HepG2 (cell line): Measurements from ENCODE around the gene ELF1. TPM values are rescaled to one million over a fixed set of nuclear protein-coding genes. Genes with fewer than 3 reads are reported as not detected.

Experiments used
- DZIP1 ChIP-seq: sonication (generic); formaldehyde crosslinking; IDR thresholded peaks from 2 replicates; pipeline ENCODE4 v1.5.0; 2020; ENCODE audit warnings: mild to moderate bottlenecking, missing genetic modification reagents
- GATA4 ChIP-seq: sonication (generic); IDR thresholded peaks from 2 replicates; pipeline ENCODE4 v1.6.1; 2016; ENCODE audit warnings: antibody characterized with exemption, low read depth, borderline replicate concordance
- HIVEP1 ChIP-seq: sonication (generic); formaldehyde crosslinking; IDR thresholded peaks from 2 replicates; pipeline ENCODE4 v1.4.0; 2020; ENCODE audit warnings: mild to moderate bottlenecking, missing genetic modification reagents
- HOXD1 ChIP-seq: sonication (generic); formaldehyde crosslinking; IDR thresholded peaks from 2 replicates; pipeline ENCODE4 v1.5.0; 2020; ENCODE audit warnings: missing genetic modification reagents
- MED13 ChIP-seq: sonication (generic); formaldehyde crosslinking; IDR thresholded peaks from 2 replicates; pipeline ENCODE4 v1.5.0; 2020; ENCODE audit warnings: missing genetic modification reagents
- NR2F6 ChIP-seq, 2 experiments: IDR thresholded peaks; 2 replicates each; pipeline ENCODE4 v1.6.1; 2016; ENCODE audit warnings: antibody characterized with exemption in 1 of 2, mild to moderate bottlenecking in 1 of 2
- PRPF4 ChIP-seq: fragments of 200-400 bp; formaldehyde crosslinking; IDR thresholded peaks from 2 replicates; pipeline ENCODE4 v1.6.1; 2016; ENCODE audit warnings: low read length, low read depth; ENCODE audit not compliant: poor library complexity, severe bottlenecking
- RXRB ChIP-seq: IDR thresholded peaks from 2 replicates; pipeline ENCODE4 v1.6.1; 2016; ENCODE audit warnings: borderline replicate concordance, missing genetic modification reagents, missing compliant biosample characterization
- SMAD9 ChIP-seq: sonication (generic); formaldehyde crosslinking; IDR thresholded peaks from 2 replicates; pipeline ENCODE4 v1.5.1; 2020; ENCODE audit warnings: mild to moderate bottlenecking, missing genetic modification reagents
- SRSF1 ChIP-seq: fragments of 200-400 bp; formaldehyde crosslinking; optimal IDR thresholded peaks from 2 replicates; pipeline ENCODE3; 2017; ENCODE audit warnings: mild to moderate bottlenecking, low read depth, low read length, moderate library complexity
- YEATS2 ChIP-seq: sonication (generic); formaldehyde crosslinking; IDR thresholded peaks from 2 replicates; pipeline ENCODE4 v1.4.0; 2020; ENCODE audit warnings: missing genetic modification reagents, borderline replicate concordance
- ZC3H4 ChIP-seq: sonication (generic); formaldehyde crosslinking; IDR thresholded peaks from 2 replicates; pipeline ENCODE4 v1.4.0; 2020; ENCODE audit warnings: missing genetic modification reagents, borderline replicate concordance
- ZFP62 ChIP-seq: sonication (generic); formaldehyde crosslinking; IDR thresholded peaks from 2 replicates; pipeline ENCODE4 v1.4.0; 2020; ENCODE audit warnings: missing genetic modification reagents
- ZNF280B ChIP-seq: sonication (generic); formaldehyde crosslinking; IDR thresholded peaks from 2 replicates; pipeline ENCODE4 v1.5.0; 2020; ENCODE audit warnings: missing genetic modification reagents, mild to moderate bottlenecking, borderline replicate concordance
- ZNF350 ChIP-seq: sonication (generic); formaldehyde crosslinking; IDR thresholded peaks from 2 replicates; pipeline ENCODE4 v1.4.0; 2020; ENCODE audit warnings: mild to moderate bottlenecking, low read depth, missing genetic modification reagents, borderline replicate concordance
- ZNF552 ChIP-seq: sonication (generic); formaldehyde crosslinking; IDR thresholded peaks from 2 replicates; pipeline ENCODE4 v1.9.0; 2022; ENCODE audit warnings: missing genetic modification reagents, mild to moderate bottlenecking, borderline replicate concordance
- ZNF687 ChIP-seq: sonication (generic); formaldehyde crosslinking; IDR thresholded peaks from 2 replicates; pipeline ENCODE4 v1.5.1; 2020; ENCODE audit warnings: mild to moderate bottlenecking, missing genetic modification reagents, moderate library complexity
- ZNF709 ChIP-seq: sonication (generic); formaldehyde crosslinking; IDR thresholded peaks from 2 replicates; pipeline ENCODE4 v1.5.0; 2020; ENCODE audit warnings: mild to moderate bottlenecking, missing genetic modification reagents
- ZSCAN21 ChIP-seq: sonication (generic); formaldehyde crosslinking; IDR thresholded peaks from 2 replicates; pipeline ENCODE4 v1.8.0; 2022; ENCODE audit warnings: mild to moderate bottlenecking, missing genetic modification reagents, moderate library complexity, borderline replicate concordance
- ZSCAN25 ChIP-seq: sonication (generic); formaldehyde crosslinking; IDR thresholded peaks from 2 replicates; pipeline ENCODE4 v1.8.0; 2022; ENCODE audit warnings: mild to moderate bottlenecking, missing genetic modification reagents
- ZSCAN31 ChIP-seq: sonication (generic); formaldehyde crosslinking; IDR thresholded peaks from 2 replicates; pipeline ENCODE4 v1.5.0; 2020; ENCODE audit warnings: low read depth, mild to moderate bottlenecking, missing genetic modification reagents
- polyA plus RNA-seq, 8 experiments: library from polyadenylated mRNA; depleted of rRNA in 3 of 8; stranded (reverse) in 7 of 8; unstranded in 1 of 8; fragments of >200 nt; fragmentation: Illumina TruSeq in 4 of 8; extraction: Trizol in 4 of 8; gene quantifications; 2 replicates each; pipeline versions ENCODE4 v1.2.1 to v1.2.3, GENCODE V29; 2011 to 2016; ENCODE audit warnings: low read depth in 4 of 8, missing spikeins in 1 of 8, mixed read lengths in 1 of 8; ENCODE audit not compliant: insufficient read depth in 1 of 8
- total RNA-seq, 5 experiments: library from RNA; depleted of rRNA; stranded (reverse); fragments of >200 nt; fragmentation: Illumina TruSeq; extraction: Trizol; gene quantifications; 2 replicates each; pipeline ENCODE4 v1.2.3, GENCODE V29; 2016; ENCODE audit warnings: low read depth in 1 of 5

The ELF1 gene
- total and polyA plus RNA-seq, 2 of the 13 experiments (the other 11 are each of a cell fraction or from before 2014, with no cell fraction given) = 24.6 to 71.5 TPM

- TF ChIP-seq PRPF4 (peak; percentile 82), ZC3H4 (CRISPR knock-in tag) (no peak; the same call in 1 of the 2 replicates), ZSCAN31 (peak; percentile 91), YEATS2 (peak; percentile 93), RXRB (CRISPR knock-in tag) (peak; percentile 20; the same call in 1 of the 2 replicates), GATA4 (no peak), ZNF709 (CRISPR knock-in tag) (no peak), SMAD9 (CRISPR knock-in tag) (no peak), NR2F6 (IDR thresholded peaks at IDR 0.05) (peak; percentile 74; the same call in 1 of the 2 replicates), NR2F6 (CRISPR knock-in tag; IDR thresholded peaks at IDR 0.05) (peak; percentile 76), HIVEP1 (CRISPR knock-in tag) (no peak), ZFP62 (no peak), SRSF1 (peak; percentile 98), ZSCAN25 (CRISPR knock-in tag) (peak; percentile 98), ZSCAN21 (CRISPR knock-in tag) (peak; percentile 61), ZNF687 (CRISPR knock-in tag) (peak; percentile 80), ZNF280B (CRISPR knock-in tag) (peak; percentile 72; the same call in 1 of the 2 replicates), ZNF350 (peak; percentile 56), HOXD1 (CRISPR knock-in tag) (peak; percentile 52; the same call in 1 of the 2 replicates), DZIP1 (CRISPR knock-in tag) (no peak), MED13 (CRISPR knock-in tag) (peak; percentile 52), ZNF552 (CRISPR knock-in tag) (0 out of 2 replicates have a peak, but pooled peaks have one; percentile 18)
Measured at GRCh38 chr13:41061075-41061913, 42.2 kb upstream of the ELF1 start, which contains the start of gene WBP4 (continued).
